HepG2 (cell line): ENCODE results near the gene GFPT1. TPM values are rescaled to one million over a fixed set of nuclear protein-coding genes. Genes with fewer than 3 reads are reported as not detected.

Experiments
- ARNT2 ChIP-seq: sonication (generic); formaldehyde crosslinking; IDR thresholded peaks from 2 replicates; pipeline ENCODE4 v1.8.0; 2022; ENCODE audit warnings: mild to moderate bottlenecking, low read depth, missing genetic modification reagents, moderate library complexity
- DPF2 ChIP-seq: sonication (generic); formaldehyde crosslinking; IDR thresholded peaks from 2 replicates; pipeline ENCODE4 v1.4.0; 2020; ENCODE audit warnings: mild to moderate bottlenecking, low read depth, missing genetic modification reagents, borderline replicate concordance
- GATAD2A ChIP-seq: IDR thresholded peaks from 2 replicates; pipeline ENCODE4 v1.6.1; 2016
- HOXA3 ChIP-seq: sonication (generic); formaldehyde crosslinking; IDR thresholded peaks from 2 replicates; pipeline ENCODE4 v1.5.0; 2020; ENCODE audit warnings: missing genetic modification reagents
- KLF16 ChIP-seq, 2 experiments: sonication (generic) in 1 of 2; formaldehyde crosslinking in 1 of 2; IDR thresholded peaks; 2 replicates each; pipeline versions ENCODE4 v1.6.1 to v1.8.0; 2016 to 2023; ENCODE audit warnings: missing genetic modification reagents in 2 of 2, missing compliant biosample characterization in 1 of 2
- MEIS2 ChIP-seq: sonication (generic); formaldehyde crosslinking; IDR thresholded peaks from 2 replicates; pipeline ENCODE4 v1.9.0; 2021; ENCODE audit warnings: mild to moderate bottlenecking, missing genetic modification reagents
- NFKB2 ChIP-seq: sonication (generic); formaldehyde crosslinking; IDR thresholded peaks from 2 replicates; pipeline ENCODE4 v1.4.0; 2020; ENCODE audit warnings: missing genetic modification reagents, borderline replicate concordance
- NR2C2 ChIP-seq: sonication (generic); formaldehyde crosslinking; IDR thresholded peaks from 2 replicates; pipeline ENCODE4 v1.4.0; 2020; ENCODE audit warnings: missing genetic modification reagents, mild to moderate bottlenecking, moderate library complexity, borderline replicate concordance
- PHF8 ChIP-seq: sonication (generic); formaldehyde crosslinking; IDR thresholded peaks from 2 replicates; pipeline ENCODE4 v1.5.0; 2020; ENCODE audit warnings: missing genetic modification reagents
- RBM22 ChIP-seq: fragments of 200-400 bp; formaldehyde crosslinking; optimal IDR thresholded peaks from 2 replicates; pipeline ENCODE3; 2017; ENCODE audit warnings: mild to moderate bottlenecking, low read length, moderate library complexity
- REST ChIP-seq, 2 experiments: IDR thresholded peaks; 2 replicates each; pipeline ENCODE4 v1.6.1; 2011 to 2012; ENCODE audit warnings: low read length in 2 of 2, borderline replicate concordance in 1 of 2, low read depth in 1 of 2, mild to moderate bottlenecking in 1 of 2, moderate library complexity in 1 of 2
- STAG1 ChIP-seq: sonication (generic); formaldehyde crosslinking; IDR thresholded peaks from 2 replicates; pipeline ENCODE4 v1.4.0; 2020; ENCODE audit warnings: missing genetic modification reagents
- TGIF2 ChIP-seq: IDR thresholded peaks from 2 replicates; pipeline ENCODE4 v1.6.1; 2016; ENCODE audit warnings: control low read depth, missing compliant biosample characterization
- TMF1 ChIP-seq: sonication (generic); formaldehyde crosslinking; IDR thresholded peaks from 2 replicates; pipeline ENCODE4 v1.8.1; 2022; ENCODE audit warnings: low read depth, missing genetic modification reagents
- ZIK1 ChIP-seq: sonication (generic); formaldehyde crosslinking; IDR thresholded peaks from 2 replicates; pipeline ENCODE4 v1.5.0; 2020; ENCODE audit warnings: mild to moderate bottlenecking, low read depth, missing genetic modification reagents, borderline replicate concordance
- ZNF292 ChIP-seq: sonication (generic); formaldehyde crosslinking; IDR thresholded peaks from 2 replicates; pipeline ENCODE4 v1.8.1; 2022; ENCODE audit warnings: mild to moderate bottlenecking, low read depth, missing genetic modification reagents, borderline replicate concordance
- ZNF33B ChIP-seq: sonication (generic); formaldehyde crosslinking; IDR thresholded peaks from 2 replicates; pipeline ENCODE4 v1.5.1; 2020; ENCODE audit warnings: mild to moderate bottlenecking, missing genetic modification reagents
- ZNF556 ChIP-seq: sonication (generic); formaldehyde crosslinking; IDR thresholded peaks from 2 replicates; pipeline ENCODE4 v1.4.0; 2020; ENCODE audit warnings: mild to moderate bottlenecking, missing genetic modification reagents, borderline replicate concordance
- ZNF720 ChIP-seq: sonication (generic); formaldehyde crosslinking; IDR thresholded peaks from 2 replicates; pipeline ENCODE4 v1.4.0; 2020; ENCODE audit warnings: missing genetic modification reagents
- ZNF747 ChIP-seq: sonication (generic); formaldehyde crosslinking; IDR thresholded peaks from 2 replicates; pipeline ENCODE4 v1.8.1; 2023; ENCODE audit warnings: missing genetic modification reagents, mild to moderate bottlenecking, borderline replicate concordance
- ZSCAN9 ChIP-seq: IDR thresholded peaks from 2 replicates; pipeline ENCODE4 v1.6.1; 2016; ENCODE audit warnings: borderline replicate concordance
- polyA plus RNA-seq, 8 experiments: library from polyadenylated mRNA; depleted of rRNA in 3 of 8; stranded (reverse) in 7 of 8; unstranded in 1 of 8; fragments of >200 nt; fragmentation: Illumina TruSeq in 4 of 8; extraction: Trizol in 4 of 8; gene quantifications; 2 replicates each; pipeline versions ENCODE4 v1.2.1 to v1.2.3, GENCODE V29; 2011 to 2016; ENCODE audit warnings: low read depth in 4 of 8, missing spikeins in 1 of 8, mixed read lengths in 1 of 8; ENCODE audit not compliant: insufficient read depth in 1 of 8
- total RNA-seq, 5 experiments: library from RNA; depleted of rRNA; stranded (reverse); fragments of >200 nt; fragmentation: Illumina TruSeq; extraction: Trizol; gene quantifications; 2 replicates each; pipeline ENCODE4 v1.2.3, GENCODE V29; 2016; ENCODE audit warnings: low read depth in 1 of 5
- TF ChIP-seq, protein P1 (sequence below): sonication (generic); formaldehyde crosslinking; IDR thresholded peaks from 2 replicates; pipeline ENCODE4 v1.4.0; 2020; ENCODE audit warnings: missing genetic modification reagents
- TF ChIP-seq, protein P2 (sequence below): sonication (generic); formaldehyde crosslinking; IDR thresholded peaks from 2 replicates; pipeline ENCODE4 v1.4.0; 2020; ENCODE audit warnings: low read depth, mild to moderate bottlenecking, missing genetic modification reagents

The GFPT1 gene
- total and polyA plus RNA-seq, 2 of the 13 experiments (the other 11 are each of a cell fraction or from before 2014, with no cell fraction given), result 24.0 to 84.9 TPM

DNA sequence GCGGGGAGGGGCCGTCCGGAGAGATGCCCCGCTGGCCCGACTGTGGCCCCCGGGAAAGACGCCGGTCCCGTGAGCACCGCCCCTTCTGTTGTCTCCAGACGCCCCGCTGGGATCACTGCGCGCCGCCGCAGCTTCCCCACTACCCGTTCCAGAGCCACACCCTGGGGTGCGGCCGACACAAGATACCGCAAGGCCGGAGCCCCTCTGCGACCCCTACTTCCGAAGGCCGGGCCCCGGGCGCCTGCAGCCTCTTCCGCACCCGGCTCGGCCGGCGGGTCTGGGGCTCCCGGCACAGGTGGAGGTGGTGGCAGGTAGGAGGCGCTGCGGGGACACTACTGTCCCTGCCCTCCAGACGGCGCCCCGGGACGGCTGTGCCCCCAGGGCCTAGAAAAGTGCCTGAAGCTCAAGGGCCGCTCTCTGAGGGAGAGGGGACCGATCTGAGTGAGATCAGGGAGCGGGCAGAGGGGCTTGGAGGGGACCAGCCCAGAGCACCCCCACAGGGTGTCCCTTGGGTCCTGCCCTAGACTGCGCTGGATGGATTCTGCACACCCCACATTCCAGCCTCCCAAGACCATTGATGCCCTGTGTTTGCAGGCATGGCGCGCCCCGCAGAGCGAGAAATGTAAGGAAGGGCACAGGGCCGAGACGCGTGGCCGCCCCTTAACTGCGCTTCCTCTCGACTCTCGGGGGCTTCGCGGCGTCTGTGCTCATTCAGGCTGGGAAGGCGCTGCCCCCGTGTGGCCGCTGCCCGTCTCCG is 80.0 kb downstream of the GFPT1 start (continued):
- TF ChIP-seq ARNT2 (peak; percentile 65; the same call in 1 of the 2 replicates), GATAD2A (peak; percentile 69), TMF1 (CRISPR knock-in tag) (no peak; the same call in 1 of the 2 replicates), ZNF556 (CRISPR knock-in tag) (peak; percentile 55), ZNF720 (no peak), ZSCAN9 (CRISPR knock-in tag) (peak; percentile 50; the same call in 1 of the 2 replicates), PHF8 (CRISPR knock-in tag) (peak; percentile 18; the same call in 1 of the 2 replicates), ZNF747 (0 out of 2 replicates have a peak, but pooled peaks have one; percentile 67), KLF16 (CRISPR knock-in tag; IDR thresholded peaks at IDR 0.05) (peak in 1 of 2 experiments; percentile 86; a peak in 2 of 4 replicates), ZNF292 (CRISPR knock-in tag) (0 out of 2 replicates have a peak, but pooled peaks have one; percentile 50), NFKB2 (peak; percentile 83), NR2C2 (CRISPR knock-in tag) (peak; percentile 55; the same call in 1 of the 2 replicates), MEIS2 (0 out of 2 replicates have a peak, but pooled peaks have one; percentile 50), DPF2 (CRISPR knock-in tag) (peak; percentile 53; the same call in 1 of the 2 replicates), ZNF33B (CRISPR knock-in tag) (no peak), RBM22 (peak; percentile 7), REST (IDR thresholded peaks at IDR 0.05; ENCODE audit: borderline replicate concordance in 1 of 2, low read depth in 1 of 2, low read length in 2 of 2) (no peak), TGIF2 (CRISPR knock-in tag) (peak; percentile 31; the same call in 1 of the 2 replicates), ZIK1 (CRISPR knock-in tag) (0 out of 2 replicates have a peak, but pooled peaks have one; percentile 19), STAG1 (CRISPR knock-in tag) (peak; percentile 100), HOXA3 (peak; percentile 92)
- TF ChIP-seq, protein P1, sequence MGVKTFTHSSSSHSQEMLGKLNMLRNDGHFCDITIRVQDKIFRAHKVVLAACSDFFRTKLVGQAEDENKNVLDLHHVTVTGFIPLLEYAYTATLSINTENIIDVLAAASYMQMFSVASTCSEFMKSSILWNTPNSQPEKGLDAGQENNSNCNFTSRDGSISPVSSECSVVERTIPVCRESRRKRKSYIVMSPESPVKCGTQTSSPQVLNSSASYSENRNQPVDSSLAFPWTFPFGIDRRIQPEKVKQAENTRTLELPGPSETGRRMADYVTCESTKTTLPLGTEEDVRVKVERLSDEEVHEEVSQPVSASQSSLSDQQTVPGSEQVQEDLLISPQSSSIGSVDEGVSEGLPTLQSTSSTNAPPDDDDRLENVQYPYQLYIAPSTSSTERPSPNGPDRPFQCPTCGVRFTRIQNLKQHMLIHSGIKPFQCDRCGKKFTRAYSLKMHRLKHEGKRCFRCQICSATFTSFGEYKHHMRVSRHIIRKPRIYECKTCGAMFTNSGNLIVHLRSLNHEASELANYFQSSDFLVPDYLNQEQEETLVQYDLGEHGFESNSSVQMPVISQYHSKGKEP (CRISPR knock-in tag), result 0 out of 2 replicates have a peak, but pooled peaks have one; percentile 68
- TF ChIP-seq, protein P2, sequence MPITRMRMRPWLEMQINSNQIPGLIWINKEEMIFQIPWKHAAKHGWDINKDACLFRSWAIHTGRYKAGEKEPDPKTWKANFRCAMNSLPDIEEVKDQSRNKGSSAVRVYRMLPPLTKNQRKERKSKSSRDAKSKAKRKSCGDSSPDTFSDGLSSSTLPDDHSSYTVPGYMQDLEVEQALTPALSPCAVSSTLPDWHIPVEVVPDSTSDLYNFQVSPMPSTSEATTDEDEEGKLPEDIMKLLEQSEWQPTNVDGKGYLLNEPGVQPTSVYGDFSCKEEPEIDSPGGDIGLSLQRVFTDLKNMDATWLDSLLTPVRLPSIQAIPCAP, result no peak
